H1 (cell line): ENCODE results near the gene POLH. TPM values are rescaled to one million over a fixed set of nuclear protein-coding genes. Genes with fewer than 3 reads are reported as not detected.

Source experiments
- CTCF ChIA-PET: fragments of 300-600 bp; sonication (Branson Sonifier 250); formaldehyde crosslinking; loops from one replicate; lab custom pipeline; 2021; ENCODE audit not compliant: partially characterized antibody; lab: Charles Lee
- POLR2A ChIA-PET: fragments of 300-600 bp; sonication (Branson Sonifier 250); formaldehyde crosslinking; loops from one replicate; lab custom pipeline; 2021; ENCODE audit warnings: inconsistent platforms; ENCODE audit not compliant: partially characterized antibody; lab: Charles Lee
- DNase-seq, 2 experiments: peaks; one replicate each; pipeline versions ENCODE4 v3.0.0 to v3.0.0-alpha.2; 2010 to 2022; ENCODE audit warnings: low spot score in 2 of 2, low read depth in 1 of 2, mixed read lengths in 1 of 2
- FAIRE-seq: peaks from 2 replicates; lab custom pipeline; 2011; peaks lifted over from hg19 to GRCh38; lab: Jason Lieb, UNC
- H2AFZ ChIP-seq: 2 replicates; pipeline ENCODE4 v1.8.1; 2012; ENCODE audit warnings: low read length, inconsistent platforms
- H2AK5ac ChIP-seq: 2 replicates; pipeline ENCODE4 v1.6.1; 2013; ENCODE audit warnings: low read depth, low read length
- H2BK120ac ChIP-seq: replicated peaks from 2 replicates; pipeline ENCODE3; 2013; ENCODE audit warnings: low read depth, low read length, inconsistent platforms
- H2BK12ac ChIP-seq: 2 replicates; pipeline ENCODE4 v1.6.1; 2013; ENCODE audit warnings: low read depth, low read length
- H2BK15ac ChIP-seq: 2 replicates; pipeline ENCODE4 v1.6.1; 2013; ENCODE audit warnings: low read length
- H2BK20ac ChIP-seq: 2 replicates; pipeline ENCODE4 v1.6.1; 2013; ENCODE audit warnings: low read length
- H2BK5ac ChIP-seq: 2 replicates; pipeline ENCODE4 v1.6.1; 2013; ENCODE audit warnings: low read depth, low read length
- H3K14ac ChIP-seq: 2 replicates; pipeline ENCODE4 v1.6.1; 2013; ENCODE audit warnings: inconsistent platforms; ENCODE audit not compliant: insufficient read length
- H3K18ac ChIP-seq: 2 replicates; pipeline ENCODE4 v1.6.1; 2013; ENCODE audit warnings: low read length; ENCODE audit errors: extremely low read depth
- H3K23ac ChIP-seq: 2 replicates; pipeline ENCODE4 v1.6.1; 2013; ENCODE audit warnings: inconsistent platforms; ENCODE audit not compliant: insufficient read length
- H3K23me2 ChIP-seq: 2 replicates; pipeline ENCODE4 v1.6.1; 2013; ENCODE audit warnings: low read depth, low read length
- H3K27ac ChIP-seq: 2 replicates; pipeline ENCODE4 v1.6.1; 2011; ENCODE audit warnings: low read depth, low read length, inconsistent platforms
- H3K27me3 ChIP-seq, 4 experiments: replicated peaks in 1 of 4; 1 replicate in 1 of 4; 2 replicates in 3 of 4; pipeline versions ENCODE4 v1.6.1 to v1.8.1; 2011 to 2013; ENCODE audit warnings: low read length in 3 of 4, mild to moderate bottlenecking in 3 of 4, inconsistent platforms in 2 of 4, mixed read lengths in 2 of 4, moderate library complexity in 1 of 4; ENCODE audit not compliant: control insufficient read depth in 3 of 4, insufficient read depth in 3 of 4; ENCODE audit errors: extremely low read depth in 1 of 4
- H3K36me3 ChIP-seq, 4 experiments: 2 replicates each; pipeline versions ENCODE4 v1.6.1 to v1.8.1; 2011 to 2013; ENCODE audit warnings: mild to moderate bottlenecking in 4 of 4, low read length in 3 of 4, moderate library complexity in 2 of 4, control low read depth in 1 of 4, inconsistent platforms in 1 of 4; ENCODE audit not compliant: insufficient read depth in 4 of 4, control insufficient read depth in 2 of 4
- H3K4ac ChIP-seq: replicated peaks from 2 replicates; pipeline ENCODE3; 2013; ENCODE audit warnings: low read length, low read depth, mixed read lengths, inconsistent platforms; ENCODE audit not compliant: insufficient read length
- H3K4me1 ChIP-seq, 4 experiments: replicated peaks in 1 of 4; 1 replicate in 1 of 4; 2 replicates in 3 of 4; pipeline versions ENCODE4 v1.6.1 to v1.8.1; 2011 to 2013; ENCODE audit warnings: low read length in 3 of 4, inconsistent platforms in 2 of 4, mixed read lengths in 1 of 4; ENCODE audit not compliant: insufficient read depth in 4 of 4, control insufficient read depth in 3 of 4
- H3K4me2 ChIP-seq, 2 experiments: 2 replicates each; pipeline versions ENCODE4 v1.6.1 to v1.8.1; 2011 to 2013; ENCODE audit warnings: low read depth in 2 of 2, low read length in 2 of 2, control low read depth in 1 of 2, inconsistent platforms in 1 of 2, mild to moderate bottlenecking in 1 of 2; ENCODE audit not compliant: insufficient read depth in 1 of 2
- H3K4me3 ChIP-seq, 4 experiments: fragments of 200-600, 300-600 bp in 1 of 4; sonication (generic), shearing (Covaris generic), sonication (Bioruptor Twin) in 1 of 4; 2 replicates each; pipeline versions ENCODE4 v1.5.1 to v1.8.1; 2011 to 2016; ENCODE audit warnings: low read length in 4 of 4, low read depth in 3 of 4, control low read depth in 2 of 4, inconsistent platforms in 2 of 4, mild to moderate bottlenecking in 2 of 4, mixed read lengths in 1 of 4, moderate library complexity in 1 of 4; ENCODE audit not compliant: insufficient read depth in 2 of 4; ENCODE audit errors: extremely low read depth in 1 of 4
- H3K56ac ChIP-seq: replicated peaks from 2 replicates; pipeline ENCODE3; 2013; ENCODE audit warnings: low read depth, mild to moderate bottlenecking, mixed read lengths, low read length, inconsistent platforms; ENCODE audit not compliant: insufficient read length
- H3K79me1 ChIP-seq: 2 replicates; pipeline ENCODE4 v1.6.1; 2013; ENCODE audit warnings: low read depth, low read length, control low read depth
- H3K79me2 ChIP-seq, 2 experiments: 2 replicates each; pipeline versions ENCODE4 v1.6.1 to v1.8.1; 2012 to 2013; ENCODE audit warnings: low read length in 2 of 2, mild to moderate bottlenecking in 2 of 2, inconsistent platforms in 1 of 2; ENCODE audit not compliant: insufficient read depth in 2 of 2, control insufficient read depth in 1 of 2
- H3K9ac ChIP-seq, 4 experiments: replicated peaks in 1 of 4; 1 replicate in 1 of 4; 2 replicates in 3 of 4; pipeline versions ENCODE4 v1.6.1 to v1.8.1; 2011 to 2013; ENCODE audit warnings: low read depth in 3 of 4, low read length in 3 of 4, control low read depth in 2 of 4, mild to moderate bottlenecking in 2 of 4, moderate library complexity in 2 of 4, inconsistent platforms in 1 of 4; ENCODE audit errors: extremely low read depth in 1 of 4
- H3K9me3 ChIP-seq, 2 experiments: 2 replicates each; pipeline versions ENCODE4 v1.6.1 to v1.8.1; 2012 to 2013; ENCODE audit warnings: mild to moderate bottlenecking in 2 of 2, moderate library complexity in 2 of 2, control low read depth in 1 of 2, inconsistent platforms in 1 of 2, low read depth in 1 of 2, low read length in 1 of 2, mixed read lengths in 1 of 2; ENCODE audit not compliant: insufficient read depth in 2 of 2
- H4K20me1 ChIP-seq, 2 experiments: replicated peaks in 1 of 2; 2 replicates each; pipeline versions ENCODE3 to v1.8.1; 2011 to 2013; ENCODE audit warnings: inconsistent platforms in 2 of 2, low read length in 2 of 2, mild to moderate bottlenecking in 1 of 2; ENCODE audit not compliant: insufficient read depth in 2 of 2, control insufficient read depth in 1 of 2
- H4K5ac ChIP-seq: 2 replicates; pipeline ENCODE4 v1.6.1; 2013; ENCODE audit warnings: low read length, low read depth, mixed read lengths, inconsistent platforms; ENCODE audit not compliant: insufficient read length
- H4K8ac ChIP-seq: 2 replicates; pipeline ENCODE4 v1.8.0; 2013; ENCODE audit warnings: mild to moderate bottlenecking, moderate library complexity, low read length, inconsistent platforms; ENCODE audit not compliant: insufficient read depth; ENCODE audit errors: extremely low read depth
- H4K91ac ChIP-seq: replicated peaks from 2 replicates; pipeline ENCODE3; 2013; ENCODE audit warnings: low read length, mixed read lengths, inconsistent platforms; ENCODE audit not compliant: insufficient read length
- CEBPB ChIP-seq: IDR thresholded peaks from 2 replicates; pipeline ENCODE4 v1.6.1; 2012; ENCODE audit warnings: low read depth, low read length
- CREB1 ChIP-seq: IDR thresholded peaks from 2 replicates; pipeline ENCODE4 v1.6.1; 2012; ENCODE audit warnings: inconsistent platforms
- HDAC2 ChIP-seq, 2 experiments: fragments of 300-600 bp in 1 of 2; sonication (generic) in 1 of 2; IDR thresholded peaks; 2 replicates each; pipeline ENCODE4 v1.6.1; 2011 to 2012; ENCODE audit warnings: low read depth in 2 of 2, low read length in 2 of 2, mild to moderate bottlenecking in 2 of 2, moderate library complexity in 2 of 2, borderline replicate concordance in 1 of 2, inconsistent platforms in 1 of 2
- HDAC6 ChIP-seq: IDR thresholded peaks from one replicate; pipeline ENCODE4 v1.7.1; 2012; ENCODE audit warnings: low read depth, mild to moderate bottlenecking, inconsistent platforms, low read length, moderate library complexity
- RBBP5 ChIP-seq: IDR thresholded peaks from 2 replicates; pipeline ENCODE4 v1.7.1; 2012; ENCODE audit warnings: low read depth, mild to moderate bottlenecking, inconsistent platforms, low read length, moderate library complexity, borderline replicate concordance
- RXRA ChIP-seq: IDR thresholded peaks from 2 replicates; pipeline ENCODE4 v1.6.1; 2011; ENCODE audit warnings: low read depth, mild to moderate bottlenecking, low read length, moderate library complexity; ENCODE audit not compliant: insufficient read depth
- WGBS, 2 experiments: shearing (Covaris generic) in 1 of 2; methylation state at CpG; one replicate each; pipeline versions ENCODE4 v1.1.6 to v1.1.7; 2013 to 2015; ENCODE audit warnings: low lambda C conversion rate in 2 of 2, mixed read lengths in 2 of 2, inconsistent platforms in 1 of 2, low coverage in 1 of 2, missing lambda C conversion rate in 1 of 2; ENCODE audit not compliant: insufficient replicate concordance in 2 of 2, insufficient coverage in 1 of 2, insufficient read length in 1 of 2; ENCODE audit errors: extremely low coverage in 1 of 2, missing lambda C conversion rate in 1 of 2; 5-methylcytosine and 5-hydroxymethylcytosine counted together
- polyA plus RNA-seq, 7 experiments: library from polyadenylated mRNA; depleted of rRNA in 3 of 7; stranded (reverse) in 5 of 7; unstranded in 2 of 7; fragments of >200 nt in 5 of 7; fragments of 200-250 nt in 2 of 7; gene quantifications; 1 replicate in 5 of 7; 2 replicates in 1 of 7; 4 replicates in 1 of 7; pipeline versions ENCODE4 v1.2.1 to v1.2.3, GENCODE V29; 2011 to 2013; ENCODE audit warnings: missing spikeins in 2 of 7, mixed read lengths in 2 of 7
- total RNA-seq: library from RNA; stranded (reverse); fragmentation: NEBNext Ultra II Directional; extraction: Animal tissue kit (Norgen Biotek cat#: 25700); gene quantifications from 2 replicates; pipeline ENCODE4 v1.2.1, GENCODE V29; 2021

Gene POLH
- total and polyA plus RNA-seq, 2 of the 8 experiments (the other 6 are each of a cell fraction or from before 2014, with no cell fraction given): 5.8 to 12.4 TPM

DNA sequence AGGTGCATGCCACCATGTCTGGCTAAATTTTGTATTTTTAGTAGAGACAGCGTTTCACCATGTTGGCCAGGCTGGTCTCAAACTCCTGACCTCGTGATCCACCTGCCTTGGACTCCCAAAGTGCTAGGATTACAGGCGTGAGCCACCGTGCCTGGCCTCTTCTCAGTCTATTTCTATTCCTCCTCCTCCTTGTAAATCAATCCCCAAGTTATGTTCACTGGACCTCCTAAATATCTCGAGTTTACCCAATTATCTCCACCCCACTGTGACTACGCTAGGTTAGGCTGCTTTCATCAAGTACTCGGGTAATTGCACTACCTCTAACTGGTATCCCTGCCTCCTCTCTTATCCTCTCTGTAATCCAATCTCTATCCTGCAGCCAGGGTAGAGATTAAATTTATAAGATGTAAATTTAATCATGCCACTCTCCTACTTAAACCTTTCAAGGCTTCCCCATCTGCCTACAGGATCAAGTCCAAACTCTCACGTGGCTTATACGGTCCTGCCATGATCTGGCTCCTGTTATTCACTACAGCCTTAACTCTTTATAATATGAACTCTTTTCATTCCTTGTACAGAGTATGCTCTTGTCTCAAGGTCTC, 58.8 kb downstream of the POLH start:
- H3K4ac ChIP-seq: no peak overlapping the region
- no peaks in the 10 kb centered on the region for H3K9me3 ChIP-seq
- no peak overlapping the region for H4K91ac ChIP-seq
- peak overlapping the region in 1 of 4 experiments; percentile 95; a peak in 1 of 8 replicates for H3K4me3 ChIP-seq
- no peak overlapping the region for H3K9ac ChIP-seq
- peak overlapping the region; percentile 68 to 80; a peak in 2 of 4 replicates for H3K4me2 ChIP-seq
- no peaks in the 10 kb centered on the region for H4K20me1 ChIP-seq
- no peak overlapping the region for H4K5ac ChIP-seq
- peak overlapping the region; percentile 18 for H2BK15ac ChIP-seq
- peaks cover 6% of the 10 kb centered on the region for H3K23me2 ChIP-seq
- no peak overlapping the region for H3K56ac ChIP-seq
- 0 out of 2 replicates have a peak overlapping the region, but pooled peaks have one; percentile 98 for H2AFZ ChIP-seq
- ChIA-PET CTCF (no interaction called here), POLR2A (interaction anchor here (0.7 to 2.8 kb wide), 6 partner anchors 7 to 225 kb away, joined by 3 to 23 read pairs (median 5); partner anchors contain the start of gene RSPH9)
- H2BK120ac ChIP-seq: no peak overlapping the region
- peaks cover 6% of the 10 kb centered on the region for H3K79me1 ChIP-seq
- H3K14ac ChIP-seq: no peak overlapping the region
- no peak overlapping the region for H4K8ac ChIP-seq
- H3K36me3 ChIP-seq: peaks cover under 1 to 16% (median 9%) of the 10 kb centered on the region in 4 experiments; a peak in 6 of 8 replicates
- H3K23ac ChIP-seq: no peak overlapping the region
- TF ChIP-seq RXRA: no peak
- TF ChIP-seq CEBPB: no peak
- no peak for TF ChIP-seq RBBP5
- TF ChIP-seq HDAC2 (IDR thresholded peaks at IDR 0.05; ENCODE audit: borderline replicate concordance in 1 of 2, low read depth in 2 of 2, low read length in 2 of 2): no peak
- no peak for TF ChIP-seq HDAC6
- TF ChIP-seq CREB1: no peak
- 0 out of 2 replicates have a peak overlapping the region, but pooled peaks have one; percentile 79 for H2BK5ac ChIP-seq
- 89% methylated on average over 9 of the region's 9 CpGs; no CpG with 5 or more reads in 1 of the 2 experiments for WGBS, 2 experiments
- H2BK20ac ChIP-seq: no peak overlapping the region
- DNase-seq (no peak), FAIRE-seq (no peak)
- 0 out of 2 replicates have a peak overlapping the region, but pooled peaks have one; percentile 27 for H2BK12ac ChIP-seq
- H3K27me3 ChIP-seq: no peaks in the 10 kb centered on the region
- H3K18ac ChIP-seq: no peak overlapping the region
- peaks cover 3 to 32% of the 10 kb centered on the region in 2 experiments; a peak in 3 of 4 replicates for H3K79me2 ChIP-seq
- H2AK5ac ChIP-seq: no peak overlapping the region; the same call in 1 of the 2 replicates
- H3K27ac ChIP-seq: no peak overlapping the region
- peaks cover 0 to 14% (median 3%) of the 10 kb centered on the region in 4 experiments; a peak in 5 of 7 replicates for H3K4me1 ChIP-seq
